Endothelial cell (in vitro differentiated cells): ENCODE results near the gene PRCC. TPM values are rescaled to one million over a fixed set of nuclear protein-coding genes. Genes with fewer than 3 reads are reported as not detected.
"Not testable (repeated sequence)": the region's sequence is repeated elsewhere in the genome, so short reads cannot be mapped to it uniquely, and the experiment has no call there.

Source experiments
- DNase-seq: peaks from one replicate; pipeline ENCODE4 v3.0.0; 2021; ENCODE audit warnings: low spot score
- H3K27ac Mint-ChIP-seq: one replicate; pipeline ENCODE4 v1.8.0; 2021; ENCODE audit warnings: mixed read lengths, inconsistent platforms; ENCODE audit not compliant: unreplicated experiment
- H3K27me3 Mint-ChIP-seq: one replicate; pipeline ENCODE4 v1.8.0; 2021; ENCODE audit warnings: mild to moderate bottlenecking, moderate library complexity, mixed read lengths, inconsistent platforms; ENCODE audit not compliant: unreplicated experiment
- H3K36me3 Mint-ChIP-seq: one replicate; pipeline ENCODE4 v1.8.0; 2021; ENCODE audit warnings: mild to moderate bottlenecking, low read depth, mixed read lengths, inconsistent platforms; ENCODE audit not compliant: unreplicated experiment
- H3K4me1 Mint-ChIP-seq: one replicate; pipeline ENCODE4 v1.8.0; 2021; ENCODE audit warnings: mild to moderate bottlenecking, mixed read lengths, inconsistent platforms; ENCODE audit not compliant: unreplicated experiment
- H3K4me3 Mint-ChIP-seq: one replicate; pipeline ENCODE4 v1.8.0; 2021; ENCODE audit warnings: mild to moderate bottlenecking, mixed read lengths, inconsistent platforms; ENCODE audit not compliant: unreplicated experiment
- H3K9me3 Mint-ChIP-seq: one replicate; pipeline ENCODE4 v1.8.0; 2021; ENCODE audit warnings: mixed read lengths, inconsistent platforms; ENCODE audit not compliant: unreplicated experiment
- CTCF ChIP-seq: fragments of 200-600 bp; sonication (generic); IDR thresholded peaks from one replicate; pipeline ENCODE4 v1.5.0; 2021; ENCODE audit warnings: antibody characterized with exemption; ENCODE audit not compliant: unreplicated experiment
- total RNA-seq: library from RNA; stranded (reverse); fragmentation: NEBNext Ultra II Directional; extraction: Animal tissue kit (Norgen Biotek cat#: 25700); gene quantifications from one replicate; pipeline ENCODE4 v1.2.1, GENCODE V29; 2021; ENCODE audit not compliant: unreplicated experiment

PRCC gene
- total RNA-seq, 1 donor from 2014 or later: 91.9 TPM

- no peak for TF ChIP-seq CTCF
- Mint-ChIP-seq H3K4me3 (no peak overlapping the region), H3K27ac (no peak overlapping the region), H3K27me3 (peaks cover 2% of the 10 kb centered on the region), H3K9me3 (no peaks in the 10 kb centered on the region), H3K36me3 (no peaks in the 10 kb centered on the region), H3K4me1 (no peaks in the 10 kb centered on the region)
- DNase-seq: no peak
These were observed 6.6 kb upstream of the PRCC start for GRCh38 chr1:156760796-156761104.

GRCh38 chr1:156765136-156765535 is 2.2 kb upstream of the PRCC start:
- DNase-seq, H3K9me3 Mint-ChIP-seq, H3K27me3 Mint-ChIP-seq, H3K4me3 Mint-ChIP-seq, H3K36me3 Mint-ChIP-seq, H3K27ac Mint-ChIP-seq: not testable (repeated sequence)
- H3K4me1 Mint-ChIP-seq: peaks cover 19% of the 10 kb centered on the region

GRCh38 chr1:156765666-156766065 is 1.7 kb upstream of the PRCC start:
- TF ChIP-seq CTCF: no peak
- H3K36me3 Mint-ChIP-seq: peaks cover 2% of the 10 kb centered on the region

GRCh38 chr1:156766298-156767100 is 836 bp upstream of the PRCC start:
- peaks cover 25% of the 10 kb centered on the region for H3K4me1 Mint-ChIP-seq
- H3K27me3 Mint-ChIP-seq: peaks cover 5% of the 10 kb centered on the region
- peaks cover 7% of the 10 kb centered on the region for H3K36me3 Mint-ChIP-seq
- H3K27ac Mint-ChIP-seq: peak overlapping the region; percentile 38
- no peak overlapping the region for H3K4me3 Mint-ChIP-seq
- no peak for DNase-seq
- H3K9me3 Mint-ChIP-seq: no peaks in the 10 kb centered on the region
- no peak for TF ChIP-seq CTCF

More at GRCh38 chr1:156765666-156766065, 1.7 kb upstream of the PRCC start:
- Mint-ChIP-seq H3K27me3 (peaks cover 5% of the 10 kb centered on the region), H3K4me1 (peaks cover 19% of the 10 kb centered on the region), H3K27ac (no peak overlapping the region), H3K4me3 (no peak overlapping the region), H3K9me3 (no peaks in the 10 kb centered on the region)
- no peak for DNase-seq

- no peaks in the 10 kb centered on the region for H3K9me3 Mint-ChIP-seq
- H3K4me1 Mint-ChIP-seq: peaks cover 29% of the 10 kb centered on the region
- H3K27ac Mint-ChIP-seq: peak overlapping the region; percentile 70
- H3K27me3 Mint-ChIP-seq: peaks cover 6% of the 10 kb centered on the region
- no peak overlapping the region for H3K4me3 Mint-ChIP-seq
- TF ChIP-seq CTCF: no peak
- H3K36me3 Mint-ChIP-seq: peaks cover 7% of the 10 kb centered on the region
- peak; percentile 38 for DNase-seq
These were observed 707 bp downstream of the PRCC start for GRCh38 chr1:156767879-156768604.
